BLaER1 treated with 17β-estradiol and CSF1 and Interleukin-3, amounts not matched to agents 10 nM and 100 nM (cell line): Measurements from ENCODE around the gene KAT6B.

Experiments
- H3K27ac ChIP-seq, 11 experiments: shearing (Covaris generic); formaldehyde crosslinking; 2 replicates each; pipeline ENCODE4 v1.8.1; 2022
- H3K27me3 ChIP-seq, 11 experiments: shearing (Covaris generic); formaldehyde crosslinking; 2 replicates each; pipeline ENCODE4 v1.8.1; 2022
- H3K36me3 ChIP-seq, 11 experiments: shearing (Covaris generic); formaldehyde crosslinking; 2 replicates each; pipeline ENCODE4 v1.8.1; 2022
- H3K4me1 ChIP-seq, 10 experiments: shearing (Covaris generic); formaldehyde crosslinking; 2 replicates each; pipeline ENCODE4 v1.8.1; 2022
- H3K4me2 ChIP-seq, 11 experiments: shearing (Covaris generic); formaldehyde crosslinking; 2 replicates each; pipeline ENCODE4 v1.8.1; 2022
- H3K4me3 ChIP-seq, 10 experiments: shearing (Covaris generic); formaldehyde crosslinking; 2 replicates each; pipeline ENCODE4 v1.8.1; 2022
- H3K9ac ChIP-seq, 11 experiments: shearing (Covaris generic); formaldehyde crosslinking; 2 replicates each; pipeline ENCODE4 v1.8.1; 2022
- H3K9me3 ChIP-seq, 11 experiments: shearing (Covaris generic); formaldehyde crosslinking; replicated peaks in 1 of 11; 2 replicates each; pipeline ENCODE4 v1.8.1; 2022
- H4K20me1 ChIP-seq, 11 experiments: shearing (Covaris generic); formaldehyde crosslinking; 2 replicates each; pipeline ENCODE4 v1.8.1; 2022
- Cebpa-rat ChIP-seq, 11 experiments: shearing (Covaris generic); IDR thresholded peaks; 2 replicates each; pipeline ENCODE4 v1.8.1; 2022

Gene KAT6B

GRCh38 chr10:74857586-74857985 lies 31.2 kb downstream of the KAT6B start:
- H3K4me3 ChIP-seq: no peak overlapping the region
- H3K27ac ChIP-seq: no peak overlapping the region
- H3K4me2 ChIP-seq: no peak overlapping the region
- H3K9ac ChIP-seq: no peak overlapping the region
- H4K20me1 ChIP-seq: peaks cover 0 to 85% (median 16%) of the 10 kb centered on the region in 11 experiments; a peak in 13 of 22 replicates
- no peak for TF ChIP-seq Cebpa-rat (IDR thresholded peaks at IDR 0.05)
- H3K9me3 ChIP-seq: peaks cover 0 to 18% (median 9%) of the 10 kb centered on the region in 11 experiments; a peak in 14 of 22 replicates
- peaks cover 0 to 55% (median 27%) of the 10 kb centered on the region in 11 experiments; a peak in 14 of 22 replicates for H3K36me3 ChIP-seq
- no peaks in the 10 kb centered on the region for H3K27me3 ChIP-seq
- peaks cover 13 to 22% (median 17%) of the 10 kb centered on the region in 10 experiments for H3K4me1 ChIP-seq

DNA sequence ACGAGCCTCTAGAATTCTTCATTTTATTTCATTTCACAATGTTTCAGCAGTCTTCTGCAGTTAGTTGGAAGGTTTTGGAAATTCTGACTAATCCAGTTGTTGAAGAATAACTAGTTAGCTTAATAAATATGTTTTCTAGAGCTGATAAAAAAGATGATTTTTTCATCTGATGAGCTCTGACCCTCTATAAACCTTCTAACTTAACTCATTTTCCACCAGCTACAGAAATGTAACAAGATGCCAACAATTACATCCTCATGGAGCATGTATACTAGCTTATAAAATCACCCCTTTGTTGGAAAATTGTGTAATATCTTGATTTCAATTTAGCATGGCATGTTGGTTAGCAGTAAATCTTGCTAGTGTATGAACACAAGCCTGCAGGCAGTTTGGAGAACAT lies 33.1 kb downstream of the KAT6B start:
- H3K9me3 ChIP-seq: peaks cover 0 to 18% (median 9%) of the 10 kb centered on the region in 11 experiments; a peak in 14 of 22 replicates
- no peak overlapping the region for H3K27ac ChIP-seq
- peaks cover 6 to 10% (median 7%) of the 10 kb centered on the region in 10 experiments; a peak in 17 of 20 replicates for H3K4me1 ChIP-seq
- no peak overlapping the region for H3K4me3 ChIP-seq
- peaks cover 0 to 87% (median 32%) of the 10 kb centered on the region in 11 experiments; a peak in 14 of 22 replicates for H4K20me1 ChIP-seq
- no peak overlapping the region for H3K9ac ChIP-seq
- no peak for TF ChIP-seq Cebpa-rat (IDR thresholded peaks at IDR 0.05)
- H3K36me3 ChIP-seq: peaks cover 0 to 51% (median 23%) of the 10 kb centered on the region in 11 experiments; a peak in 14 of 22 replicates
- no peak overlapping the region for H3K4me2 ChIP-seq
- no peaks in the 10 kb centered on the region for H3K27me3 ChIP-seq

GRCh38 chr10:74862625-74863024 lies 36.2 kb downstream of the KAT6B start:
- Histone ChIP-seq H3K4me2 (no peak overlapping the region), H4K20me1 (peaks cover 0 to 83% (median 33%) of the 10 kb centered on the region in 11 experiments; a peak in 15 of 22 replicates), H3K36me3 (peaks cover 0 to 32% (median 8%) of the 10 kb centered on the region in 11 experiments; a peak in 12 of 22 replicates), H3K27me3 (no peaks in the 10 kb centered on the region), H3K9me3 (no peaks in the 10 kb centered on the region; a peak in 1 of 22 replicates), H3K9ac (no peak overlapping the region), H3K4me3 (no peak overlapping the region), H3K4me1 (no peaks in the 10 kb centered on the region), H3K27ac (no peak overlapping the region)
- TF ChIP-seq Cebpa-rat (IDR thresholded peaks at IDR 0.05): no peak

GRCh38 chr10:74863551-74863950 lies 37.2 kb downstream of the KAT6B start:
- peaks cover 0 to 74% (median 33%) of the 10 kb centered on the region in 11 experiments; a peak in 15 of 22 replicates for H4K20me1 ChIP-seq
- H3K4me2 ChIP-seq: no peak overlapping the region
- H3K36me3 ChIP-seq: peaks cover 0 to 23% (median 0%) of the 10 kb centered on the region in 11 experiments; a peak in 7 of 22 replicates
- no peak overlapping the region for H3K4me3 ChIP-seq
- H3K9ac ChIP-seq: no peak overlapping the region
- no peaks in the 10 kb centered on the region for H3K27me3 ChIP-seq
- H3K27ac ChIP-seq: no peak overlapping the region
- H3K9me3 ChIP-seq: no peaks in the 10 kb centered on the region
- no peak for TF ChIP-seq Cebpa-rat (IDR thresholded peaks at IDR 0.05)
- no peaks in the 10 kb centered on the region for H3K4me1 ChIP-seq

DNA sequence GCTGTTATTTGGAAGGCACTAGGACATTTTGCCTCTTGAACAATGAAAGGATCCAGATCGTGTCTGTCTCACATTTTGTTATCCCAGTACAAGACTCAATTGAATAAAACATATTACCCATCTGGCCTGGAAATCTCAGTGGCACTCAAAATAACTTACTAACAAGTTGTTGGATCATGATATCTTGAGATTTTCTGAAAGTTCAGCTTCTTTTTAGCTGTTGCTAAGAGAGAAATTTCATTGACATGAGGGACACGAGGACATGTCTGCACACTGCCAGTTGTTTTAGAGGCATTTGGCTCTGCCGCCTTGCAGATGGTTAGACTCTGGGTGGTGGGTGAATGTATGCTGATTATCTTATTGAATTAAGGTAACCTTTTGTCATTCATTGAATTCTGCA lies 41.0 kb downstream of the KAT6B start:
- Histone ChIP-seq H3K27me3 (no peaks in the 10 kb centered on the region), H3K9ac (no peak overlapping the region), H3K9me3 (0 out of 22 replicates have a peak, but pooled peaks cover 0 to 4% (median 0%) of the 10 kb centered on the region in 11 experiments), H3K36me3 (peaks cover 0 to 27% (median 6%) of the 10 kb centered on the region in 11 experiments; a peak in 6 of 22 replicates), H3K4me3 (no peak overlapping the region), H3K27ac (no peak overlapping the region), H4K20me1 (peaks cover 0 to 54% (median 26%) of the 10 kb centered on the region in 11 experiments; a peak in 14 of 22 replicates), H3K4me1 (peaks cover 0 to 9% (median 0%) of the 10 kb centered on the region in 10 experiments; a peak in 2 of 20 replicates), H3K4me2 (no peak overlapping the region)
- no peak for TF ChIP-seq Cebpa-rat (IDR thresholded peaks at IDR 0.05)

DNA sequence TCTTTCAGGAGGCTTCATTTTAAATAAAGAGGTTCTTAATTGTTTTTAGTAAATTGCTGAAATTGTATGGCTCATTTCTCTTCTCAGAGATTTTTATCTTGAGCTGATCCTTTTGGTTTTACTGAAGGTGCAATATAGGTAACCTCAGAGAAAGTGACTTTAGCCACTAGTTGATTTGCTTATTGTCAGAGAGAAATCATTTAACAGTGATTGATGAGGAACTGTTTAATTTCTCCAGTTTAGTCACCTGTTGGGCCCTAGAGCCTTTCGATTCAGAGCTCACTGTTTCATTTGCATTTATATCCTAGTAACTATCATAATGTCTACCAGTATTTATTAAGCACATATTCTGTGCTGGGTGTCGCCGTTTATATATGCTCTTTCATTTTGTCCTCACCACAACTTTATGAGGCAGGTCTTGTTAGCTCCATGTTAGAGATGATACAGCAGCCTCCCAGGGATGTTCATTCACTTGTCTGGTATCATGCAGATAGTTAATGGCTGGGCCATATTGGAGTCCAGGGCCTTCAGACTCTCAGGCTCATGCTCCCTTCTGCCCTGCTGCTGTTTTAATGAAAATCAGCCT lies 42.1 kb downstream of the KAT6B start:
- H3K9me3 ChIP-seq: 0 out of 22 replicates have a peak, but pooled peaks cover 0 to 4% (median 0%) of the 10 kb centered on the region in 11 experiments
- TF ChIP-seq Cebpa-rat (IDR thresholded peaks at IDR 0.05): no peak
- no peak overlapping the region for H3K9ac ChIP-seq
- H3K4me3 ChIP-seq: no peak overlapping the region
- H3K36me3 ChIP-seq: peaks cover 0 to 27% (median 6%) of the 10 kb centered on the region in 11 experiments; a peak in 6 of 22 replicates
- no peak overlapping the region for H3K4me2 ChIP-seq
- H3K27me3 ChIP-seq: no peaks in the 10 kb centered on the region
- H3K4me1 ChIP-seq: peaks cover 0 to 13% (median 3%) of the 10 kb centered on the region in 10 experiments; a peak in 17 of 20 replicates
- no peak overlapping the region for H3K27ac ChIP-seq
- H4K20me1 ChIP-seq: peaks cover 0 to 57% (median 18%) of the 10 kb centered on the region in 11 experiments; a peak in 11 of 22 replicates

- Histone ChIP-seq H3K9me3 (0 out of 22 replicates have a peak, but pooled peaks cover 0 to 4% (median 0%) of the 10 kb centered on the region in 11 experiments), H4K20me1 (peaks cover 0 to 58% (median 19%) of the 10 kb centered on the region in 11 experiments; a peak in 10 of 22 replicates), H3K27me3 (no peaks in the 10 kb centered on the region), H3K4me2 (no peak overlapping the region), H3K4me3 (no peak overlapping the region), H3K36me3 (peaks cover 0 to 27% (median 6%) of the 10 kb centered on the region in 11 experiments; a peak in 6 of 22 replicates), H3K27ac (no peak overlapping the region), H3K4me1 (peaks cover 0 to 24% (median 14%) of the 10 kb centered on the region in 10 experiments; a peak in 18 of 20 replicates), H3K9ac (no peak overlapping the region)
- TF ChIP-seq Cebpa-rat (IDR thresholded peaks at IDR 0.05): no peak
These were observed 43.2 kb downstream of the KAT6B start for GRCh38 chr10:74869635-74870034.

DNA sequence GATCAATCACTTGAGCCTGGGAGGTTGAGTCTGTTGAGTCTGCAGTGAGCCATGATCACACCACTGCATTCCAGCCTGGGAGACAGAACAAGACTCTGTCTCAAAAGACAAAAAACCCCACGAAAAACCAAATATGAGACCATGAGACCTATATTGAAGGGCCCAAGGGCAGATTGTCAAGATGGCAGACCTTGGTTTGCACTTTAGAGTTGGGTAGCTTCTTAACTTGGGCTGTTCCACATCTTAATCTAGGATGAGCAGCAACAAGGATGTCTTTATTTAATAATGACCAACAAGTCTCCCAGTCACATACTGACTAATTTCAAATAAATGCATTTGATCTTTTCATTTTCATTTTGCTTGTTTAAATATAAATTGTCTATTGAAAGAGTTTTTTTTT lies 43.8 kb downstream of the KAT6B start:
- Histone ChIP-seq H3K9me3 (0 out of 22 replicates have a peak, but pooled peaks cover 0 to 4% (median 0%) of the 10 kb centered on the region in 11 experiments), H3K4me1 (peaks cover 1 to 30% (median 19%) of the 10 kb centered on the region in 10 experiments; a peak in 19 of 20 replicates), H3K4me2 (no peak overlapping the region), H3K9ac (no peak overlapping the region), H3K36me3 (peaks cover 0 to 27% (median 6%) of the 10 kb centered on the region in 11 experiments; a peak in 6 of 22 replicates), H4K20me1 (peaks cover 0 to 56% (median 19%) of the 10 kb centered on the region in 11 experiments; a peak in 10 of 22 replicates), H3K27me3 (no peaks in the 10 kb centered on the region), H3K4me3 (no peak overlapping the region), H3K27ac (no peak overlapping the region)
- TF ChIP-seq Cebpa-rat (IDR thresholded peaks at IDR 0.05): no peak
